Activated CD4-positive, alpha-beta T cell treated with anti-CD3 and anti-CD28 coated beads for 48 hours (primary cell): ENCODE data around the gene RPA1.

Source experiments
- DNase-seq: peaks from one replicate; pipeline ENCODE4 v3.0.0-alpha.2; 2020

RPA1 gene

GRCh38 chr17:1943436-1943831, 113.6 kb downstream of the RPA1 start:
- no peak for DNase-seq

- no peak for DNase-seq
Measured at GRCh38 chr17:1945621-1946020, 115.8 kb downstream of the RPA1 start.

- no peak for DNase-seq
Measured at GRCh38 chr17:1946021-1946932, 116.5 kb downstream of the RPA1 start.

GRCh38 chr17:1947229-1947742, 117.5 kb downstream of the RPA1 start:
- no peak for DNase-seq

GRCh38 chr17:1947743-1948516, 118.1 kb downstream of the RPA1 start:
- DNase-seq = no peak

- DNase-seq = no peak
Measured at GRCh38 chr17:1948517-1948825, 118.7 kb downstream of the RPA1 start.
